HG02981 (cell line): ENCODE measurements around the gene CHCHD1.
"Not testable (repeated sequence)": the region's sequence is repeated elsewhere in the genome, so short reads cannot be mapped to it uniquely, and the experiment has no call there.

ENCODE experiments used
- ATAC-seq: cut with Tn5 transposase; IDR thresholded peaks from one replicate; pipeline ENCODE4 v1.9.1; 2021; ENCODE audit warnings: mild to moderate bottlenecking, moderate library complexity; ENCODE audit not compliant: unreplicated experiment

CHCHD1 gene

DNA sequence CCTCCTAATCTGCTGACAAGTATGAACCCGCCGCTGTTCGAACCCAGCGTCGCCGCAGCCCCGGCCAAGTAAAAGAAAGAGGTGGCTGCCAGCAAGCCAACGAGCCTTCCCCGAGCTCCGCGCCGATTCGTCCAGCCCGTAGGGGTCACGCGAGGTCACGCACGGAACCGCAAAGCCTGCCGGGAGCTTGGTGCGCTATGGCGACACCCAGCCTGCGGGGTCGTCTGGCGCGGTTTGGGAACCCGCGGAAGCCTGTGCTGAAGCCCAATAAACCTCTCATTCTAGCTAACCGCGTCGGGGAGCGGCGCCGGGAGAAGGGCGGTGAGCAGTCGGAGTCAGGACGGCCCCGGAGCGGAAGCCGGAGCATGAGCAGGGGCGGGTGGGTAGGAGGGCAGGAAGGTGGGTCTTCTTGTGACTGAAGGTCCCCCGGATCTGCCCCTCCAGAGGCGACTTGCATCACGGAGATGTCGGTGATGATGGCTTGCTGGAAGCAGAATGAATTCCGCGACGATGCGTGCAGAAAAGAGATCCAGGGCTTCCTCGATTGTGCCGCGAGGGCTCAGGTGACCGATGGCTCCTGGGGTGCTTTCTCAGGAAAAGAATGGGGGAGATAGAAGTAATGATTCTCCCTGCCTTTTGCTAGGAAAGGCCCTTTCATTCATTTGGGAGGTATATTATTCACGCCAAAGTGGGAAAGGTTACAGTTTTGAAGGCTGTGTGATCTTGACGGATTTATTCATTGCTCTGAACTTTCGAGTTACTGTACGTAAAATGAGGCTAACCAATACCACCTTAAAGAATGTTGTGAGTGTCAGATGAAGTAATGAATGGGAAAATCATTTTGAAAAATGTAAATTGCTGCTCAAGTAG, at the start of gene CHCHD1:
Gene CHCHD1 (plus strand): TSS at position 170 of the 870 bp plus-strand sequence. CDS start 28 bp downstream, at position 198.
- peak; percentile 45 for ATAC-seq

DNA sequence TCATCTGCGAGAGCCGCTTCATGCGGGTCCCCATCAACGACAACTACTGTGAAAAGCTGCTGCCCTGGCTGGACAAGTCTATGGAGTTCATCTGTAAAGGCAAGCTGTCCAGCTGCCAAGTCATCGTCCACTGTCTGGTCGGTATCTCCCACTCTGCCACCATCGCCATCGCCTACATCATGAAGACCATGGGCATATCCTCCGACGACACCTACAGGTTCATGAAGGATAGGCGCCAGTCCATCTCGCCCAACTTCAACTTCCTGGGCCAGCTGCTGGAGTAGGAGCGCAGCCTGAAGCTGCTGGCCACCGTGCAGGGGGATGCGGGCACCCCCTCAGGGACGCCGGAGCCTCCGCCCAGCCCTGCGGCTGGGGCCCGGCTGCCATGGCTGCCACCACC, 49.4 kb upstream of the CHCHD1 start:
- ATAC-seq = no peak

DNA sequence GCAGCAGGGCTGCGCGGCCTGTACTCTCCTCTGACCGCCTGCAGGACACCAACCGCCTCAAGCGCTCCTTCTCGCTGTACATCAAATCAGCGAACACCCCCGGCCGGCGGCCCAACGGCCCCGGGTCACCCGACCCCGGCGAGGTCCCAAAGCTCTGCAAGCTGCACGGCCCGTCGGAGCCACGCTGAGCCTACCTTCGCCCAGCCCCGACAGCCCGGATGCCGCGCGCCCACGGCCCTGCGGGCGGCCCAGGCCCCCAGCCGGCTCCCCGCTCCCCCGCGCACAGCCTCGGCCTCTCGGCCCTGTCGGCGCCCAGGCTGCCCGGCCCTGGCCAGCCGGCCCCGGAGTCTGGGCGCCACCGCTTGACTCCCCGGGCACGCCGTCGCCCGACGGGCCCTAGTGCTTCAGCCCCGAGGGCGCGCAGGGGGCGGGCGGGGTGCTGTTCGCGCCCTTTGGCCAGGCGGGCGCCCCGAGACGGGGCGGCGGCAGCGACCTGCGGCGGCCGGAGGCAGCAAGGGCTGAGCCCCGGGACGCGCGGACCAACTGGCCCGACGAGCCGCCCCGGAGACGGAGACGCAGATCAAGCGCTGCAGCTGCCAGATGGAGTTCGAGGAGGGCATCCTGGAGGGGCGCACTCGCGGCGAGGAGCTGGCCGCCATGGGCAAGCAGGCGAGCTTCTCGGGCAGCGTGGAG, 48.8 kb upstream of the CHCHD1 start:
- ATAC-seq = no peak

DNA sequence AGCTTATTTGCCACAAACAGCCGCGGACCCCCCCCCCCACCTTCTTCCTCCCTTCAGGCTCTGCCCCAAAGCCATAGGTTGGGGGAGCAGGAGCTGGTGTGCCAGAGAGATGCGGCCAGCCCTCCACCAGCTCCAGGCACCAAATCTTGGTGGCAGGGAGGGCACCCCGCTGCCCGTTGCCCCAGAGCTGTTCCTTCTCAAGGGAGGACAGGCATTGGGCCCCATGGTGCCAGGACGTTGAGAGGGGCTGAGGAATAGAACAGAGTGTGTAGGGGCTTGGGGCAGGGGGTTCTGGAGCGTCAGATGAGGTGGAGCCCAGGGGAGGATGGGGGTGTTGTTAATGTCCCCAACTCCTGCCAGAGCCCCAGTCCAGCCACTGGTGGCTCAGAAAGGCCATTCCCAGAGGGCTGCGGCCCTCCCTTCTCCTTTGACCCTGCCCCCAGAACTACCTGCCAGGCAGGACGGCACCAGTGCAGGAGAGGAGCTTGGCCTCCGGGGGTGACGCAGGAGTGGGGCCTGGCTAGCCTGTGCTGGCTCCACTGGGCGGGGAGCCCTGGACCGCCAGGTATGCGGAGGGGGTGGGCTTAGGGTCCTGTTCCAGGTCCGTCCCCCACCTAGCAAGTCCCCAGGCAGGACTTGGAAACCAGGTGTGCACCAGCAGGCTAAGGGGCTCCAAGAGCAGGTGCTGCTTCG, 47.7 kb upstream of the CHCHD1 start:
- no peak for ATAC-seq

DNA sequence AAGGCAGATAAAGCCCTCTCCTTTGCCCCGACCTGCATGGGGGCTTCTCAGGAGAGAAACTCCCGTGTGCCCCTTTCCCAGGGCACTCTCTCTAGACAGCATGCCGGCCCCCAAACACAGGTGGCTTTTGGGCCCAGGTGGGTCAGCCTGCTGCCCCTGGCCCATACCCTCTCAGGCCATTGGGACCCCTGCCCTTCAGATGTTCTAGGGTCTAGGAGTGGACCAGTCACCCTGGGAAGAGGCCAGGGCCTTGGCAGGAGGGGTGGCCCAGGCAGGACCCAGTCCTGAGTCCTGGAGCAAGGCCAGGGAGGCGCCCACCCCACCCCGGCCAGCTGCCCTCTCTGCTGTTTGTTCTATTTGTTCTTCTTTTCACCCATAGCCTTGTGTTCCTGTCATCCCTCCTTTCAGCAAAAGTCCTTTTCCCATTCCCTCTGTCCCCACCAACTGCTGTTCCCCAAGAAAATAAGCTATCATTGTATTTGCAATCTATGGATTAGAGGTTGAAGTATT, 47.0 kb upstream of the CHCHD1 start:
- ATAC-seq = no peak

DNA sequence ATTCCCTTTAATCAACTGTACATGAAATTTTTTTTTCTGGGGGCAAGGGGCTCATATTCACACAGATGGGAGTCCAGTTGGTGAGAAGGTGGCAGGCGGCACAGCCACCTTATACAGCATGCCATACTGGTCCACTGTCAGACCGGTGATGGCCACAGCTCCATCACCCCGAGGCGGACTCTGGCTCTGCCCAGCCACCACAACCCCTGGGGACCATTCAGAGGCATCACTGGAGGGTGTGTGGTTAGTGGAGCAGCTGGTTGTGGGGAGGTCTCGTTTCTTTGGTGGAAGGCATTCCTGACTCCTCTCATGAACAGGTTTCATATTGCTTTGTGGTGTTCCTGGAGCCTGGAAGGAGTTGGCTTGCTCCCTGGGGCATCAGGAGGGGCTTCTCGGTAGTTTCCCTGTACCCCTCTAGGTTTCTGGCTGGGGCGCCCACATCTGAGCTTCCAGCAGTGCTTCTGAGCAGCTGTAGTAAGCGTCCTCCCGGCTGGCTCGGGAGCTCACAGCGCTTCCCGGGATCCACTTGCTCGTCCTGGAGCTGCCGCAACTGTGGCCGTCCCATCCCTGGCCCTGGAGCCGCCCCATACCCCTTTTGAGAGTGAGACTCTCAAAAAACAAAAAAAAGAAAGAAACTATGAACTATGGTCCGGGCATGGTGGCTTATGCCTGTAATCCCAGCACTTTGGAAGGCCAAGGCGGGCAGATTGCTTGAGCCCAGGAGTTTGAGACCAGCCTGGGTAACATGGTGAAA, 41.2 kb upstream of the CHCHD1 start:
- not testable (repeated sequence) for ATAC-seq

DNA sequence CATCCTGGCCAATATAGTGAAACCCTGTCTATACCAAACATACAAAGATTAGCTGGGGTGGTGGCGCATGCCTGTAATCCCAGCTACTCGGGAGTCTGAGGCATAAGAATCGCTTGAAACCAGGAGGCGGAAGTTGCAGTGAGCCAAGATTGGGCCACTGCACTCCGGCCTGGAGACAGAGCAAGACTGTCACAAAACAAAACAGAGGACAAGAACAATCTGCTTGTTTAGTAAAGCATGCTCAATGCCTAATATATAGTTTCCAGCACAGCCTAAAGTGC, 39.5 kb upstream of the CHCHD1 start:
- no peak for ATAC-seq

DNA sequence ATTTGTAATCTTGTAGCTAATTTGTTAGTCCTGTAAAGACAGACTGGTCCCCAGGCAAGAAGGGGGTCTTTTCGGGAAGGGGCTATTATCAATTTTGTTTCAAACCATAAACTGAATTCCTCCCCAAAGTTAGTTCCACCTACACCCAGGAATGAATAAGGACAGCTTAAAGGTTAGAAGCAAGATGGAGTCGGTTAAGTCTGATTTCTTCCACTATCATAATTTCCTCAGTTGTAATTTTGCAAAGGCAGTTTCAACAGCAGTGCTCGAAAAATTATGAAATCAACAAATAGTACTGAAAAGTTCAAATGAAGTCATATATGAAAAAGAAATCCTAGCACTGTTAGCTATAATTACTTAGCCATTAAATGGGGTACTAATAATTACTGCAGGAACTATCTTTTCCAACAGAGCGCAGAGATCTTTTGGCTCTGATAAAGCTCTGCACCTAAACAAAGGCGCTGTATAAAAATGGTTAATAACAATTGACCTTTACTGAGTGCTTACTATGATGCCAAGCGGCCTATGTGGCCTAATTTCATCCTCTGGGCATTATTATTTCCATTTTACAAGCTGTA, 38.4 kb upstream of the CHCHD1 start:
- no peak for ATAC-seq

DNA sequence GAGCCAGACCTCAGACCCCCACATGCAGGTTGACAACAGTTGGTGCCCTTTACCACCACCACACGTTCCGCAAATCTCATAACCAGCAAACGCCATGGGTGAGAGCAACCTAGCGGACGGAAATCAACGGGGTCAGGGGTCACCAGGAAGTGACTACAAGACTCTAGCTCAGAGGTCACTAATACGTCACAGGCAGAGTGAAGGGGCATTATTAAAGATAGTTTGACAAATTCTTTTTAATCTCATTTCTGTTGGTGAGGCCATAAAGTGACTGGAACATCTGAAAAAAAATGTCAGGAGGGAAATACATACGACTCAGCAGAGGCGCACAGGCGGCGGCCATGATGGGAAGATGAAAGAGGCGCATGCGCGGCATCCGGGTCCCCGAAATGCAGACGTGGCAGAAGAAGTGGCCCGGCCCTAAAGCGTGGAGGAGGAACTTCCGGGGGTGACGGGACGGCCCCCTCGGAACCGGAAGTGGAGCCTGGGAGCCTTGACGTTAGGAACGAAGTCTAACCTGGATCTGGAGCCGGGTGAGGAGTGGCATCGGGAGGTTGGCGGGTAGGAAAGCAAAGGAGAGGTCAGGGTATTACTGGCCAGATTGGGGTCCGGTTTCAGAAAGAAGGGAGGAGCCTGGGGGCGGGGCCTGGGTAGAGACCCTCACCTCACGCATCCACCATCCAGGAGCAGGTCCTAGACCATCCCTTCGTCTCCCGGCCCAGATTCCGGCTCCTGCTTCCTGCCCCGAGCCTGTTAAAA, 37.8 kb upstream of the CHCHD1 start, which contains the start of gene SEC24C:
Gene SEC24C (plus strand): TSS at position 468 of the 759 bp plus-strand sequence. CDS start 2,461 bp downstream, outside the sequence.
- ATAC-seq = peak; percentile 92

DNA sequence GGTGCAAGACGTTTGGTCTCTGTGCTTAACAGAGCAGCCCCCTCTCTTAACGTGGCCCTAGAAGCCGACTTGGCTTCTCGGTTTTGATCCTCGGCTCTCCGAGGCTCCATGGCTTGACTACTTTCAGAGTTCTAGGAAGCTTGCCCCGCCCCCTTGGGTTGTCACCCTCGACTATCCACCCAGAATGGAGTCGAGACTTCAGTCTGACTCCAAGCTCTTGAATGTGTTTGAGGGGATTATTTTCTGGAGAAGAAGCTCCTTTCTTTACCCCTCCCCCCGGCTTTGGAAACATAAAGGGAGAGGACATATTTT, 37.2 kb upstream of the CHCHD1 start:
- peak; percentile 23 for ATAC-seq

DNA sequence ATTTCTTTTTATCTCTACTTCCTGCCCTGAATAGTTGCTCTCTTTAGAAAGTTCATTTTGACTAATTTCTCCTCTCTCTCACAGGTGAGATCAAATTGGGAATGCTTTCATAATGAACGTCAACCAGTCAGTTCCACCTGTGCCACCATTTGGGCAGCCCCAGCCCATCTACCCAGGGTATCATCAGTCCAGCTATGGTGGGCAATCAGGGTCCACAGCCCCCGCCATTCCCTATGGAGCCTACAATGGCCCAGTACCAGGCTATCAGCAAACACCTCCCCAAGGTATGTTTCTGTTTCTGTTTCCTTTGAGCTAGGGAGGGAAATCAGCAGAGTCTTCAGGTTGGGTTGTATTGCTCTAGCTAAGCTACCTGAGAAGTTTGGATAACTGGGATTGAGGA, 35.1 kb upstream of the CHCHD1 start:
- no peak for ATAC-seq

DNA sequence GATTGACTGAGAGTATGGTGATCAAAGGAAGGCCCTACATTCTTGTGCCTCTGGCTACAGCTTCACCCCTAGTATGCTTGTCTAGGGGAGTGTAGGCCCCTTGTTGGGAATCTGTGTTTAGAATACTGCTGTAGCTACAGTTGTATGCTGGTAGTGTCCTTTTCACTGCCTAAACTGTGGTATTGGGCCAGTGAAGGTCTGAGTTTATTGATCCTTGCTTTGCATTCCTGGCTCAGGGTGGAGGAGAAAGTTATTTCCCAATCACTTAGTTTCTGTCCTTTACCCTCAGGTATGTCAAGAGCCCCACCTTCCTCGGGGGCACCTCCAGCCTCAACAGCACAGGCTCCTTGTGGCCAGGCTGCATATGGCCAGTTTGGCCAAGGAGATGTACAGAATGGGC, 31.0 kb upstream of the CHCHD1 start:
- no peak for ATAC-seq

DNA sequence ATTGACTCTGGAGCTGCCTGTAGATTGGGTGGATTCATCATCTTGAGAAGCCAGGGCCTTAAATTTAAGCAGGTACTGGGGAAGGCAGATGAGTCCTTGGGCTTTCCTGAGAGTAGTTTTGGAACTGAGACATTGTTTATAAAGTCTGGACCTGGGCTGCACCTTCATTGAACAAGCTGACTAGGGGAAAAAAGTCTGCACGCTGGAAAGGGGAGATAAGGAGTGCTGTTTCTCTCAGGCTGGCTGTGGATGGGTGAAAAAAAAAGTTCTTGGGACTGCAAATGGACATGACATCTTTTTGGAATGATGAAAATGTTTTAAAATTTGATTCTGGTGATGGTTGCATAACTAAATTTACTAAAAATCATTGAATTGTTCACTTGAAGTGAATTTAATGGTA, 25.7 kb upstream of the CHCHD1 start:
- no peak for ATAC-seq

DNA sequence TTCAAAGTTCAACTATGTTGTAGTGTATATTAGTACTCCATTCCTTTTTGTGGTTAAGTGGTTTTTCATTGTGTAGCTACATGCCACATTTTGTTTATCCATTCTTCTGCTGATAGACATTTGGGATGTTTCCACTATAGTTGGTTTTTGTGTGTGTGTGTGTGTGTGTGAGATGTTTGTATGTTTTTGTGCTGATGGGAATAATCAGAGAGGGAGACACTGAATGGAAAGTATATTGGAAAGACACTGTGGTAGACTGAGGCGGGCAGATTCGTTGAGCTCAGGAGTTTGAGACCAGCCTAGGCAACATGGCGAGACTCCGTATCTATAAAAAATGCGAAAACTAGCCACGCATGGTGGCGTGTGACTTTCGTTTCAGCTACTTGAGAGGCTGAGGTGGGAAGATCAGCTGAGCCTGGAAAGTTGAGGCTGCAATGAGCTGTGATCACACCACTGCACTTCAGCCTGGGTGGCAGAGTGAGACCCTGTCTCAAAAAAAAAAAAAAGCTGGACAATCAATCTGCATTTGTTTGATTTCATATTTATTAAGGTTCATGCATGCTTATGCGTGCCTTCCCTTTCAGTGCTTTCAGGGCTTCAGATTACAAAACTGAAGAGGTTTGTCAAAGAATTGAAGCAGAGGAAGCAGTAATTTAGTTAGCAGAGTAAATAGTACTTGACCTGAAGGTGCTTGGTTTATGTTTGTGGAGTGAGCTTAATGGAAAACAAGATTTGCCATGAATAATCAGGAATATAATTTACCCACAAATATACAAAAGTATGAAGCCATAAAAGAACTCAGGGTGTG, 22.9 kb upstream of the CHCHD1 start:
- no peak for ATAC-seq

DNA sequence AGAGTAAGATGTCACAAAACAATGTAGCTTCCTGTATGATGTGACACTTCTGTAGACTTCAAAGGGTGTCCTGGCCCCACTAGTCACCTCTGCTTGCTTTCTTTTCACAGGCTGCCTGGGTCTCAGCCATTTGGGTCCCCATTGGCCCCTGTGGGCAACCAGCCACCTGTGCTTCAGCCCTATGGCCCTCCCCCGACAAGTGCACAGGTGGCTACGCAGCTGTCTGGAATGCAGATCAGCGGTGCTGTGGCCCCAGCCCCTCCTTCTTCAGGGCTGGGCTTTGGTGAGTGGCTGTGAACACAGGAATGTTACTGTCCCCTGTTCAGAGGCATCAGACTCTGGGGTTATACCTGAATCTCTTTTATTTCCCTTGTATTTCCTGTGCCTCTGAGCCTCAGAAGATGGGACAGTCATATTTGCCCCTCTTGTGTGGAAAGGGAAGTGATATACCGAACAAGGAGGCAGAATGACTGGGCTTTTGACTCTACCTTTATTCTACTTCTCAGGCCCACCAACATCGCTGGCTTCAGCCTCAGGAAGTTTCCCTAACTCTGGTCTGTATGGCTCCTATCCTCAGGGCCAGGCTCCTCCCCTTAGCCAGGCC, 22.2 kb upstream of the CHCHD1 start:
- no peak for ATAC-seq

DNA sequence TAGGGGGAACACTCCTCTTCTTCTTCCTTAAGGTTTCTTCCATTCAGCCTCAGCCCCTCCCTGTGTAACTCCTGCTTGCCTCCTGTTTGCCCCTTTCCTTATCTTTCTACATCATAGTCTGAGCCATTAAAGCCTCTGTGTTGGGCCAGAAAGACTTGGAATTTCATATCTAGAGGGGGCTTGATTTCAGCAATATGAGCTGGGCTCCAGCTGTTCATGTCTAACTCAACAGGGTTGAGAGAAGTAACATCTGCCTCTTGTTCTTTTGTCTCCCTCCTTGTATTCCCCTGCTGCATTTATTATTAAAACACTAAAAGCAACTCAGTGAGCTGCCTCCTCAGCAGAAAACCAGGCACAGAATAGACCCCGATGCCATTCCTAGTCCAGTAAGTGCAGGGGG, 20.1 kb upstream of the CHCHD1 start:
- ATAC-seq = no peak

DNA sequence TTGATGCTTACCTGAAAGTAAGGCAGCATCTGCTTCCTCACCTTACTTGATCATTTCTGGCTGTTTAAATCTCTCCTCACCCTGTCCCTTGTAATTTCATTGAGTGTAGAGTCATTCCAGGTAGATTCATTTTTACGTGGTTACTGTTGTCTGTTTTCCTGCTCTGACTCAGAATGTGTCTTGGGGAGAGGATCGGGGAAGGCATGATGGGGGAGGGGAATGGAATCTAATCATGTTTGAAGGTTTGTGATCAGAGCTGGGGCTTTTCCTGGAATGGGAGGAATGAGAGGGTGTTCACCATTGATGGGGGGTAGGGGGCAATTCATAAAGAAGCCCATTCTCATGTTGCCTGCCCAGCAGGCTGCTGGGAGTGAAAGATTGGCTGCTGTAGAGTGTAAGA, 18.9 kb upstream of the CHCHD1 start:
- no peak for ATAC-seq

DNA sequence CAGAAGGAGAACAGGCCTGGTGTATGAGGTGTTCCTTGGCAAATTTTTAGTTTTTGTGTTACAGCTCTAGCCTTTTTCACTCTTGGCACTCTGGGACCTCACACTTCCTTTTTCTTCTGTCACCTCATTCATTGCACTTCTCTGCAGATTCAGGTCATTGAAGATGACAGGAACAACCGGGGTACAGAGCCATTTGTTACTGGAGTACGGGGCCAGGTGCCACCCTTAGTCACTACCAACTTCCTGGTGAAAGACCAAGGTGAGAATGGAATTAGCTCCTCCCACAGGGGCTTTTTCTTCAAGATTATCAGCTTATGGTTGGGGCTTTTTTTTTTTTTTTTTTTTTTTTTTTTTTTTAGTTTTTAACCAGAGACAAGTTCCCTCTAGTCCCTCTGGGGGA, 18.5 kb upstream of the CHCHD1 start:
- no peak for ATAC-seq

DNA sequence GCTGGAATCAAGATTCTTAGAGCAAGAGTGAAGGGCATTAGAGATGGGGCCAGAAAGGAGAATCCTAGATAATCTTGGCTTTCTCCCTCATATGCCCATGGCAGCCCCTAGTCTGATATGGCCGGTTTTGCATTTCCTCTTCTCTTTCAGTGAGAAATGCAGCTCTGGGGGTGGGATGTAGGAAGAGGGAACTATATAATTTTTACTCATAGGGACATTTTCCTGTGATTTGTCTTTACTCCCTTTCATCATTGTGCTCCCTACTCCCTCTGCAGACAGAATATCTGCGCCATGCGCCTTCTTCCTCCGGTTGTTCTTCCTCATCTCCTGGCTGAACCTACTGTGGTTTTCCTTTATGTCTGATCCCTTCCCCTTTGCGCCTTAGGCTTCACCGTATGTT, 16.8 kb upstream of the CHCHD1 start:
- ATAC-seq = no peak
